H9 (cell line): ENCODE measurements around the gene FRMD4B. TPM values are rescaled to one million over a fixed set of nuclear protein-coding genes. Genes with fewer than 3 reads are reported as not detected.

ENCODE experiments used
- DNase-seq: peaks from one replicate; pipeline ENCODE4 v3.0.0-alpha.2; 2017
- H2AFZ ChIP-seq: one replicate; pipeline ENCODE4 v1.6.1; 2013; ENCODE audit warnings: mild to moderate bottlenecking, low read length, control low read depth, moderate library complexity
- H2AK5ac ChIP-seq: 2 replicates; pipeline ENCODE4 v1.6.1; 2013; ENCODE audit warnings: low read length, control low read depth, mixed read lengths; ENCODE audit not compliant: insufficient read length
- H2BK120ac ChIP-seq: one replicate; pipeline ENCODE4 v1.6.1; 2013; ENCODE audit warnings: low read depth, mild to moderate bottlenecking, low read length, control low read depth, inconsistent platforms; ENCODE audit not compliant: poor library complexity, severe bottlenecking
- H2BK12ac ChIP-seq: 2 replicates; pipeline ENCODE4 v1.6.1; 2013; ENCODE audit warnings: low read length, control low read depth, mixed read lengths, low read depth; ENCODE audit not compliant: insufficient read length
- H2BK15ac ChIP-seq: 2 replicates; pipeline ENCODE4 v1.6.1; 2013; ENCODE audit warnings: low read depth, low read length, control low read depth
- H2BK20ac ChIP-seq: one replicate; pipeline ENCODE4 v1.6.1; 2013; ENCODE audit warnings: low read depth, mild to moderate bottlenecking, low read length, control low read depth, inconsistent platforms; ENCODE audit not compliant: poor library complexity, severe bottlenecking
- H2BK5ac ChIP-seq: 2 replicates; pipeline ENCODE4 v1.6.1; 2013; ENCODE audit warnings: low read length, control low read depth, mixed read lengths; ENCODE audit not compliant: insufficient read length
- H3K14ac ChIP-seq: 2 replicates; pipeline ENCODE4 v1.6.1; 2013; ENCODE audit warnings: low read length, control low read depth; ENCODE audit not compliant: insufficient read depth
- H3K18ac ChIP-seq: 2 replicates; pipeline ENCODE4 v1.6.1; 2013; ENCODE audit warnings: low read depth, mild to moderate bottlenecking, mixed read lengths, low read length, control low read depth; ENCODE audit not compliant: insufficient read length
- H3K23ac ChIP-seq: 2 replicates; pipeline ENCODE4 v1.6.1; 2013; ENCODE audit warnings: low read length, control low read depth, mixed read lengths, low read depth; ENCODE audit not compliant: insufficient read length
- H3K23me2 ChIP-seq: 2 replicates; pipeline ENCODE4 v1.6.1; 2013; ENCODE audit warnings: low read depth, mild to moderate bottlenecking, mixed read lengths, low read length, control low read depth; ENCODE audit not compliant: insufficient read length, poor library complexity, severe bottlenecking
- H3K27ac ChIP-seq: 2 replicates; pipeline ENCODE4 v1.5.1; 2013; ENCODE audit warnings: low read length, control low read depth, mixed read lengths, low read depth; ENCODE audit not compliant: insufficient read length
- H3K27me3 ChIP-seq: 2 replicates; pipeline ENCODE4 v1.6.1; 2013; ENCODE audit warnings: low read length, control low read depth, inconsistent platforms; ENCODE audit not compliant: insufficient read depth
- H3K4ac ChIP-seq: 2 replicates; pipeline ENCODE4 v1.6.1; 2013; ENCODE audit warnings: low read depth, mild to moderate bottlenecking, control low read depth, inconsistent platforms, low read length, moderate library complexity
- H3K4me1 ChIP-seq: 2 replicates; pipeline ENCODE4 v1.6.1; 2013; ENCODE audit warnings: low read length, control low read depth, inconsistent platforms; ENCODE audit not compliant: insufficient read depth
- H3K4me2 ChIP-seq: 2 replicates; pipeline ENCODE4 v1.6.1; 2013; ENCODE audit warnings: low read length, control low read depth, mixed read lengths; ENCODE audit not compliant: insufficient read length, insufficient read depth
- H3K56ac ChIP-seq: 2 replicates; pipeline ENCODE4 v1.6.1; 2013; ENCODE audit warnings: low read depth, mild to moderate bottlenecking, mixed read lengths, low read length, control low read depth; ENCODE audit not compliant: insufficient read length
- H3K79me1 ChIP-seq: 2 replicates; pipeline ENCODE4 v1.6.1; 2013; ENCODE audit warnings: low read depth, mild to moderate bottlenecking, moderate library complexity, low read length, control low read depth, inconsistent platforms; ENCODE audit not compliant: insufficient read depth, poor library complexity, severe bottlenecking
- H3K79me2 ChIP-seq: 2 replicates; pipeline ENCODE4 v1.6.1; 2013; ENCODE audit warnings: low read length, control low read depth, inconsistent platforms; ENCODE audit not compliant: insufficient read depth
- H3K9ac ChIP-seq: 2 replicates; pipeline ENCODE4 v1.6.1; 2013; ENCODE audit warnings: low read length, control low read depth, mixed read lengths; ENCODE audit not compliant: insufficient read length; ENCODE audit errors: extremely low read depth
- H3K9me3 ChIP-seq: one replicate; pipeline ENCODE4 v1.6.1; 2013; ENCODE audit warnings: low read depth, low read length, inconsistent platforms; ENCODE audit not compliant: control insufficient read depth
- H3T11ph ChIP-seq: one replicate; pipeline ENCODE4 v1.6.1; 2013; ENCODE audit warnings: mild to moderate bottlenecking, low read length, control low read depth, inconsistent platforms
- H4K20me1 ChIP-seq: one replicate; pipeline ENCODE4 v1.6.1; 2013; ENCODE audit not compliant: control insufficient read depth, insufficient read length, insufficient read depth
- H4K5ac ChIP-seq: 2 replicates; pipeline ENCODE4 v1.6.1; 2013; ENCODE audit warnings: low read depth, mild to moderate bottlenecking, mixed read lengths, low read length, control low read depth; ENCODE audit not compliant: insufficient read length
- H4K8ac ChIP-seq: replicated peaks from 2 replicates; pipeline ENCODE4 v1.6.1; 2013; ENCODE audit warnings: low read length, control low read depth, mixed read lengths, low read depth; ENCODE audit not compliant: insufficient read length
- H4K91ac ChIP-seq: 2 replicates; pipeline ENCODE4 v1.6.1; 2013; ENCODE audit warnings: low read depth, mild to moderate bottlenecking, moderate library complexity, mixed read lengths, low read length, control low read depth; ENCODE audit not compliant: insufficient read length
- H3K27ac Mint-ChIP-seq, 3 experiments: 2 replicates in 2 of 3; 3 replicates in 1 of 3; pipeline ENCODE4 v1.8.0; 2020 to 2021; ENCODE audit warnings: mixed read lengths in 3 of 3, mild to moderate bottlenecking in 1 of 3, moderate library complexity in 1 of 3
- H3K27me3 Mint-ChIP-seq: 2 replicates; pipeline ENCODE4 v1.8.0; 2021; ENCODE audit warnings: low read depth, mild to moderate bottlenecking, moderate library complexity, mixed read lengths
- H3K36me3 Mint-ChIP-seq, 3 experiments: 2 replicates in 2 of 3; 3 replicates in 1 of 3; pipeline ENCODE4 v1.8.0; 2020 to 2021; ENCODE audit warnings: low read depth in 3 of 3, mixed read lengths in 3 of 3; ENCODE audit not compliant: insufficient read depth in 1 of 3
- H3K4me1 Mint-ChIP-seq, 2 experiments: 2 replicates each; pipeline ENCODE4 v1.8.0; 2020; ENCODE audit warnings: mixed read lengths in 2 of 2
- H3K4me3 Mint-ChIP-seq, 2 experiments: 2 replicates in 1 of 2; 3 replicates in 1 of 2; pipeline ENCODE4 v1.8.0; 2020 to 2021; ENCODE audit warnings: mild to moderate bottlenecking in 2 of 2, mixed read lengths in 2 of 2, moderate library complexity in 1 of 2
- H3K9me3 Mint-ChIP-seq, 2 experiments: 2 replicates in 1 of 2; 3 replicates in 1 of 2; pipeline ENCODE4 v1.8.0; 2020; ENCODE audit warnings: mild to moderate bottlenecking in 2 of 2, mixed read lengths in 2 of 2, moderate library complexity in 1 of 2
- CTCF ChIP-seq: fragments of 200-600 bp; sonication (generic); conservative IDR thresholded peaks from 3 replicates; pipeline ENCODE4 v1.8.0; 2021; ENCODE audit warnings: antibody characterized with exemption, mild to moderate bottlenecking
- WGBS: extraction: QIAGEN DNeasy Blood & Tissue Kit; methylation state at CpG from one replicate; pipeline ENCODE4 v1.1.7; 2013; ENCODE audit warnings: missing lambda C conversion rate, low lambda C conversion rate, mixed read lengths; ENCODE audit not compliant: insufficient read length; ENCODE audit errors: extremely low coverage; 5-methylcytosine and 5-hydroxymethylcytosine counted together
- total RNA-seq: library from RNA; stranded (reverse); gene quantifications from 2 replicates; pipeline ENCODE4 v1.2.1, GENCODE V29; 2021

FRMD4B gene
- total RNA-seq, 1 experiment from 2014 or later, result 3.4 TPM

- Histone ChIP-seq H3K23ac (no peak overlapping the region), H2AK5ac (no peak overlapping the region), H2BK5ac (no peak overlapping the region), H3K56ac (no peak overlapping the region), H4K5ac (no peak overlapping the region), H3K4ac (no peak overlapping the region), H3K23me2 (no peaks in the 10 kb centered on the region), H2BK15ac (no peak overlapping the region), H3K9me3 (no peaks in the 10 kb centered on the region), H4K91ac (no peak overlapping the region), H3K9ac (no peak overlapping the region), H3K27ac (no peak overlapping the region), H3K4me2 (no peak overlapping the region), H3K27me3 (peaks cover 4% of the 10 kb centered on the region; the same call in 1 of the 2 replicates), H3K79me1 (no peaks in the 10 kb centered on the region), H2BK120ac (no peak overlapping the region), H2BK20ac (no peak overlapping the region), H3K14ac (no peak overlapping the region), H3K79me2 (no peaks in the 10 kb centered on the region), H3K18ac (no peak overlapping the region), H4K8ac (no peak overlapping the region), H2AFZ (no peak overlapping the region), H2BK12ac (no peak overlapping the region), H3T11ph (no peak overlapping the region), H4K20me1 (no peaks in the 10 kb centered on the region), H3K4me1 (no peaks in the 10 kb centered on the region; the same call in 1 of the 2 replicates)
- peak; percentile 71 for DNase-seq
- Mint-ChIP-seq H3K9me3 (no peaks in the 10 kb centered on the region), H3K27ac (peak overlapping the region in 1 of 3 experiments; percentile 84; a peak in 2 of 7 replicates), H3K36me3 (no peaks in the 10 kb centered on the region), H3K27me3 (peaks cover 81% of the 10 kb centered on the region), H3K4me3 (no peak overlapping the region), H3K4me1 (peaks cover 12 to 23% of the 10 kb centered on the region in 2 experiments)
- TF ChIP-seq CTCF, result no peak
- no CpG with 5 or more reads among the region's 3 CpGs for WGBS
These were observed 241.2 kb downstream of the FRMD4B start for GRCh38 chr3:69144631-69145245.
